ENCODE results near the gene ATP11A.

- TF ChIP-seq CTCF (IDR thresholded peaks at IDR 0.05; ENCODE audit: low read depth, low read length) (no peak), EZH2phosphoT487 (IDR thresholded peaks at IDR 0.05; ENCODE audit: low read depth) (no peak)
Measured at GRCh38 chr13:112891477-112892401, 201.9 kb downstream of the ATP11A start.
